ENCODE measurements around the gene STK24. TPM values are rescaled to one million over a fixed set of nuclear protein-coding genes. Genes with fewer than 3 reads are reported as not detected.

Gene STK24
- total RNA-seq, 2 donors from 2014 or later, result 50.8 to 80.3 TPM

DNA sequence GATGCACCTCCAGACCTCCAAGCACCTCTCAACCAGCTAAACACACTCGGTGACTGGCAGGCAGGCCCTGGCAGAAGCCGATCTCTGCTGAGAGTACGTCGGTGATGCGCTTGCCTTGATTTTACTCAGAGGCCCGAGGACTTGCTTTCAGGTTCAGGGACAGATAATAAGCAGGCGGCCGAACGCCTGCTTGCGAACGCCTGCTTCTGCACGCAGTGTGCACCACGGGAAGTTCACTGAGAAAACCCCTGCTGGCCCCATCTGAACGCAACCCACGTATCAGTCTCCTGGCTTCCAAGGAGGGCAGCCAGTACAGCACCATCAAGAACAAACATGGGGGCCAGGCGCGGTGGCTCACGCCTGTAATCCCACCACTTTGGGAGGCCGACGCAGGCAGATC lies 108.0 kb downstream of the STK24 start:
- Histone ChIP-seq H3K4me1 (ENCODE audit: control insufficient read depth in 1 of 2, low read depth in 2 of 2) (no peaks in the 10 kb centered on the region), H3K36me3 (peaks cover 21% of the 10 kb centered on the region)

DNA sequence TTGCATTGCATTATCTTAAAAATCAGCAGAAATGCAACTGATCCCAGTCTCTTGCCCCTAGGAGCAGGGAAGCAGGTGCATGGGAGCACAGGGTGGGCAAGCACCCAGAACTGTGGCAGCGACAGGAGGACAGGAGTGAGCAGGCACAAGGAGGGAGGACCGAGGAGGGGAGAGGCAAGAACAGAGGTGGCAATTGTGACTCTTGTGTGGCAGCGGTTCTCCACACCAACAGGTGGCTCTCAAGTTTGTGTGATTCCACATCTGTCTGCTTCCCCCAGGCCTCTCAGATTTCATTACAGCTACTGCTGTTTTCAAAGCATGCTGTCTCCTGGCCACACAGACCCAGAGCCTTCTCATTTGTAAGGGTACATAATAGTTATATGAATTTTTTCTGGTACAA lies 108.5 kb downstream of the STK24 start:
- no peak for ATAC-seq (ENCODE audit: insufficient number of reproducible peaks, low FRiP score, low read depth)
- Histone ChIP-seq H3K27me3 (replicated peaks; ENCODE audit: insufficient read depth) (no peaks in the 10 kb centered on the region), H3K4me3 (no peak overlapping the region), H3K4me1 (ENCODE audit: control insufficient read depth in 1 of 2, low read depth in 2 of 2) (peaks cover 0 to 4% of the 10 kb centered on the region in 2 donors), H3K9me3 (no peaks in the 10 kb centered on the region), H3K36me3 (peaks cover 17% of the 10 kb centered on the region), H3K27ac (no peak overlapping the region)
- no peak for DNase-seq (ENCODE audit: low spot score)
- TF ChIP-seq, protein P1, sequence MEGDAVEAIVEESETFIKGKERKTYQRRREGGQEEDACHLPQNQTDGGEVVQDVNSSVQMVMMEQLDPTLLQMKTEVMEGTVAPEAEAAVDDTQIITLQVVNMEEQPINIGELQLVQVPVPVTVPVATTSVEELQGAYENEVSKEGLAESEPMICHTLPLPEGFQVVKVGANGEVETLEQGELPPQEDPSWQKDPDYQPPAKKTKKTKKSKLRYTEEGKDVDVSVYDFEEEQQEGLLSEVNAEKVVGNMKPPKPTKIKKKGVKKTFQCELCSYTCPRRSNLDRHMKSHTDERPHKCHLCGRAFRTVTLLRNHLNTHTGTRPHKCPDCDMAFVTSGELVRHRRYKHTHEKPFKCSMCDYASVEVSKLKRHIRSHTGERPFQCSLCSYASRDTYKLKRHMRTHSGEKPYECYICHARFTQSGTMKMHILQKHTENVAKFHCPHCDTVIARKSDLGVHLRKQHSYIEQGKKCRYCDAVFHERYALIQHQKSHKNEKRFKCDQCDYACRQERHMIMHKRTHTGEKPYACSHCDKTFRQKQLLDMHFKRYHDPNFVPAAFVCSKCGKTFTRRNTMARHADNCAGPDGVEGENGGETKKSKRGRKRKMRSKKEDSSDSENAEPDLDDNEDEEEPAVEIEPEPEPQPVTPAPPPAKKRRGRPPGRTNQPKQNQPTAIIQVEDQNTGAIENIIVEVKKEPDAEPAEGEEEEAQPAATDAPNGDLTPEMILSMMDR (IDR thresholded peaks at IDR 0.05), result no peak

More for the DNA sequence above, 108.0 kb downstream of the STK24 start:
- Histone ChIP-seq H3K27me3 (replicated peaks; ENCODE audit: insufficient read depth) (no peaks in the 10 kb centered on the region), H3K4me3 (no peak overlapping the region), H3K27ac (no peak overlapping the region), H3K9me3 (no peaks in the 10 kb centered on the region)
- TF ChIP-seq, protein P1 (IDR thresholded peaks at IDR 0.05), result no peak
- no peak for DNase-seq (ENCODE audit: low spot score)
- no peak for ATAC-seq (ENCODE audit: insufficient number of reproducible peaks, low FRiP score, low read depth)

DNA sequence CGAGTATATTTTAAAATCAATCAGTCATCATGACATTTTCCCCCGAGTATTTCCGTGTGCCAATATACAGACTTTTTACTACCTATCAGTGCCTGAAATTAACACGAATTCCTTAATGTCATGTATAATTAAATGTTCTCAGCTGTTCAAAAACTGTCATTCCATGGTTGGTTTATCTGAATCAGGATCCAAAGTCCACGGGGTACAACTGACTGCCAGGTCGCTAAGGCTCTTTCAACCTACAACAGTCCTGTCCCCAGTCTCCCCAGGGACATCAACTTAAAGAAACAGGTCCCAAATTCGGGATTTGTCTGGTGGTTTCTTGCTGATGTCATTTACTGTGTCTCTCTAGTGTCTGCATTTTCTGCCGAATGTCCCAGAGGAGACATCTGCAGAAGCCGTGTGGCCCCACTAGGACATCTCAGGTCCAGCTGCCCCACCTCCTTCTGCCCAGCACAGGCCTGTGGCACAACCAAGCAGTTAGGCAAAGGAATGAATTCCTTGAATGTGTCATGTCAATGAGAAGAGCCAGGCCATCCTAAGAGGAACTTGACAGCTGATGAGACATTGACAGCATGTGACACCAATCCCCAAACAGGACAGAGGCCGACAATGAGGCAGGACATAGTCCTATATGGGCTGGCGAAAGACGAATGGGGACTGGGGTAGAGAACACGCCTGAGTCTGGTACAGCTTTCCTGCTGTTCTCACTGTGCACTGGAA lies 109.5 kb downstream of the STK24 start:
- H3K27me3 ChIP-seq (replicated peaks; ENCODE audit: insufficient read depth), result no peaks in the 10 kb centered on the region
- H3K4me3 ChIP-seq, result no peak overlapping the region
- no peak overlapping the region for H3K27ac ChIP-seq
- H3K4me1 ChIP-seq (ENCODE audit: control insufficient read depth in 1 of 2, low read depth in 2 of 2), result peaks cover 0 to 13% of the 10 kb centered on the region in 2 donors
- ATAC-seq (ENCODE audit: insufficient number of reproducible peaks, low FRiP score, low read depth) (no peak), DNase-seq (ENCODE audit: low spot score) (no peak)
- TF ChIP-seq, protein P1 (IDR thresholded peaks at IDR 0.05), result no peak
- H3K36me3 ChIP-seq, result peaks cover 17% of the 10 kb centered on the region
- H3K9me3 ChIP-seq, result no peaks in the 10 kb centered on the region

DNA sequence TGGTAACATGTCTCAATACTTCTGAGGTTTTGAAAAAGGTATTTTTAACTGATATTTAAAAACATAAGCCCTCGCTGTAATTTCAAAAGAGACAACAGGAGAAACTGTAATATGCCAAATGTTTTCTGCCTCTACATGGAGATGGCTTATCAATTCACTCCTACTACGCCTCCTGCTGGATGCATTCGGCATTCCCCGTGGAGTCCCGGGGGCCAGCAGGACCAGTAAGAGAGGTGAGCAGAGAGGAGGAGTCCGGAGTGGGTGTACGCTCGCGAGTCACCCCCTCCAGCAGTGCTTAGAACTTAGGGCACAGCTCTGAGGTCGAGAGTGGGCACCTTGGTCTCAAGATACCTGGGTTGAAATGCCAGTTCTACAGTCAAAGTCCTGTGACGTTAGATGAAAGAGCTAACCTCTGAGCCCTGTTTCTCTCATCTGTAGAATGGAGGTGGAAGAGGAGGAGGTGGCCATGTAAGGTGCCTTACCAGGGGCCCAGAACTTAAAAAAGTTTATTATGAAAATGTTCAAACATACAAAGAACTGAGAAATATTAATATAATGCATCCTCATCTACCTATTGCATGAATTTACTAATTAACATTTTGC lies 110.2 kb downstream of the STK24 start:
- Histone ChIP-seq H3K4me1 (ENCODE audit: control insufficient read depth in 1 of 2, low read depth in 2 of 2) (peaks cover 0 to 13% of the 10 kb centered on the region in 2 donors), H3K9me3 (no peaks in the 10 kb centered on the region), H3K4me3 (no peak overlapping the region), H3K27me3 (replicated peaks; ENCODE audit: insufficient read depth) (no peaks in the 10 kb centered on the region), H3K36me3 (peaks cover 18% of the 10 kb centered on the region), H3K27ac (no peak overlapping the region)
- no peak for ATAC-seq (ENCODE audit: insufficient number of reproducible peaks, low FRiP score, low read depth)
- TF ChIP-seq, protein P1 (IDR thresholded peaks at IDR 0.05), result peak; percentile 40
- no peak for DNase-seq (ENCODE audit: low spot score)

DNA sequence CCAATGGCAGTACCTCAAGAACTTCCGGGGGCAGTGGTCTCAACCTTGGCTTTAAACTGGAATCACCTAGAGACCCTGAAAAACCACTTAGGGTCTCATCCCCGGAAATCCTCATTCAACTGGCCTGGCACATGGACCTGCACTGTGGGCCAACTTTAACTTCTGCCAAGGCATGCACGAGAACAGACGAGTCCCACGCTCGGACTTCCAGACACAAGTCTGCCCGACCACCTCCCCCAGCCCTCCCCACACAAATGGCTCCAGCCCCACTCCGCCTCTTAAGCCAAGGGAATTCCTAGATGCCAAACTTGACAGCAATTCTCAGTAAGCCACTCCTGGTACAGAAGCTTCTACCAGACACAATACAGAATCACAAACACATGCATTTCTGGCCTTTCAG lies 114.0 kb downstream of the STK24 start:
- H3K4me3 ChIP-seq, result no peak overlapping the region
- no peak overlapping the region for H3K27ac ChIP-seq
- H3K4me1 ChIP-seq (ENCODE audit: control insufficient read depth in 1 of 2, low read depth in 2 of 2), result peaks cover 0 to 13% of the 10 kb centered on the region in 2 donors
- DNase-seq (ENCODE audit: low spot score) (no peak), ATAC-seq (ENCODE audit: insufficient number of reproducible peaks, low FRiP score, low read depth) (no peak)
- H3K27me3 ChIP-seq (replicated peaks; ENCODE audit: insufficient read depth), result no peaks in the 10 kb centered on the region
- H3K9me3 ChIP-seq, result no peaks in the 10 kb centered on the region
- H3K36me3 ChIP-seq, result peaks cover 44% of the 10 kb centered on the region
- TF ChIP-seq, protein P1 (IDR thresholded peaks at IDR 0.05), result no peak
